ENCODE measurements around the gene DOCK10.

GRCh38 chr2:224837558-224837957, 204.7 kb downstream of the DOCK10 start:
- TF ChIP-seq CTCF (IDR thresholded peaks at IDR 0.05) (no peak), POLR2A (IDR thresholded peaks at IDR 0.05) (no peak)

Measured in uterus (tissue), 2 donors.